Stimulated activated CD4-positive, alpha-beta T cell treated with anti-CD3 and anti-CD28 coated beads, Interleukin-15, amount 100 ng/mL, for 48 hours (primary cell): ENCODE data around the gene LRGUK.
"Not testable (repeated sequence)": the region's sequence is repeated elsewhere in the genome, so short reads cannot be mapped to it uniquely, and the experiment has no call there.

Experiments used
- DNase-seq, 2 donors: peaks; one replicate each; pipeline ENCODE4 v3.0.0-alpha.2; 2020; ENCODE audit warnings: low read depth in 2 of 2

The LRGUK gene

GRCh38 chr7:134186027-134186426 lies 58.9 kb downstream of the LRGUK start:
- DNase-seq = no peak

- no peak for DNase-seq
Measured at GRCh38 chr7:134186801-134187200, 59.7 kb downstream of the LRGUK start.

- DNase-seq = no peak
Measured at GRCh38 chr7:134187893-134188292, 60.8 kb downstream of the LRGUK start.

- DNase-seq = no peak
Measured at GRCh38 chr7:134188311-134188710, 61.2 kb downstream of the LRGUK start.

GRCh38 chr7:134189559-134189958 lies 62.4 kb downstream of the LRGUK start:
- no peak for DNase-seq

GRCh38 chr7:134191876-134192275 lies 64.7 kb downstream of the LRGUK start:
- no peak for DNase-seq

GRCh38 chr7:134193240-134193639 lies 66.1 kb downstream of the LRGUK start:
- DNase-seq = no peak

GRCh38 chr7:134195252-134195651 lies 68.1 kb downstream of the LRGUK start:
- no peak for DNase-seq

GRCh38 chr7:134196439-134196838 lies 69.3 kb downstream of the LRGUK start:
- no peak for DNase-seq

- DNase-seq = no peak
Measured at GRCh38 chr7:134197345-134197744, 70.2 kb downstream of the LRGUK start.

- no peak for DNase-seq
Measured at GRCh38 chr7:134200970-134201369, 73.8 kb downstream of the LRGUK start.

GRCh38 chr7:134201569-134202261 lies 74.6 kb downstream of the LRGUK start:
- DNase-seq = no peak

GRCh38 chr7:134203186-134203889 lies 76.2 kb downstream of the LRGUK start:
- no peak for DNase-seq

GRCh38 chr7:134209322-134210015 lies 82.3 kb downstream of the LRGUK start:
- DNase-seq = no peak

GRCh38 chr7:134210227-134210626 lies 83.1 kb downstream of the LRGUK start:
- DNase-seq = no peak

- DNase-seq = no peak
Measured at GRCh38 chr7:134210976-134211663, 84.0 kb downstream of the LRGUK start.

- DNase-seq = no peak
Measured at GRCh38 chr7:134211817-134212216, 84.7 kb downstream of the LRGUK start.

GRCh38 chr7:134212576-134213546 lies 85.7 kb downstream of the LRGUK start:
- DNase-seq = no peak

- DNase-seq = no peak
Measured at GRCh38 chr7:134220236-134220635, 93.1 kb downstream of the LRGUK start.

- DNase-seq = not testable (repeated sequence)
Measured at GRCh38 chr7:134231296-134231695, 104.2 kb downstream of the LRGUK start.

- no peak for DNase-seq
Measured at GRCh38 chr7:134234216-134234615, 107.1 kb downstream of the LRGUK start.
